MCF 10A (cell line): ENCODE measurements around the gene HAUS3. TPM values are rescaled to one million over a fixed set of nuclear protein-coding genes. Genes with fewer than 3 reads are reported as not detected.

Source experiments
- BruUV-seq: library from RNA; stranded (reverse); fragments of 400-500 nt; replicated peaks from 2 replicates; lab custom pipeline; 2021; lab: Mats Ljungman, UMichigan
- CTCF ChIA-PET: fragments of 300-600 bp; sonication (Branson Sonifier 250); formaldehyde crosslinking; extraction: SDS; loops from one replicate; lab custom pipeline; 2021; ENCODE audit warnings: antibody characterized with exemption, inconsistent platforms; lab: Yijun Ruan, JAX
- POLR2A ChIA-PET: fragments of 300-600, 350-650 bp; sonication (Branson Sonifier 250); formaldehyde crosslinking; extraction: SDS; loops from one replicate; lab custom pipeline; 2020; ENCODE audit warnings: antibody characterized with exemption, inconsistent platforms; lab: Yijun Ruan, JAX
- DNase-seq: peaks from one replicate; pipeline ENCODE4 v3.0.0-alpha.2; 2018; ENCODE audit not compliant: unreplicated experiment
- H3K27ac Mint-ChIP-seq: one replicate; pipeline ENCODE4 v1.8.0; 2022; ENCODE audit warnings: mild to moderate bottlenecking, low read depth, mixed read lengths; ENCODE audit not compliant: unreplicated experiment
- H3K27me3 Mint-ChIP-seq: one replicate; pipeline ENCODE4 v1.8.0; 2022; ENCODE audit warnings: mixed read lengths; ENCODE audit not compliant: insufficient read depth, unreplicated experiment
- H3K36me3 Mint-ChIP-seq: one replicate; pipeline ENCODE4 v1.8.0; 2022; ENCODE audit warnings: mild to moderate bottlenecking, moderate library complexity, mixed read lengths; ENCODE audit not compliant: insufficient read depth, unreplicated experiment
- H3K4me1 Mint-ChIP-seq: one replicate; pipeline ENCODE4 v1.8.0; 2022; ENCODE audit warnings: mixed read lengths; ENCODE audit not compliant: insufficient read depth, unreplicated experiment
- H3K4me3 Mint-ChIP-seq: one replicate; pipeline ENCODE4 v1.8.0; 2022; ENCODE audit warnings: mild to moderate bottlenecking, moderate library complexity, mixed read lengths; ENCODE audit not compliant: unreplicated experiment
- H3K9me3 Mint-ChIP-seq: one replicate; pipeline ENCODE4 v1.8.0; 2022; ENCODE audit warnings: mixed read lengths; ENCODE audit not compliant: unreplicated experiment
- CTCF ChIP-seq: fragments of 200-600 bp; IDR thresholded peaks from one replicate; pipeline ENCODE4 v1.8.0; 2022; ENCODE audit warnings: antibody characterized with exemption, mild to moderate bottlenecking; ENCODE audit not compliant: unreplicated experiment
- intact Hi-C: fragments of 100-400 bp; cut with micrococcal nuclease; formaldehyde crosslinking; loops from 2 replicates; pipeline ENCODE4 v1.14.1; 2022
- total RNA-seq: library from RNA; stranded (reverse); gene quantifications from 2 replicates; pipeline ENCODE4 v1.2.3, GENCODE V29; 2022

The HAUS3 gene
- total RNA-seq, 1 experiment from 2014 or later = 13.9 TPM

GRCh38 chr4:2269618-2270163 lies 27.8 kb upstream of the HAUS3 start:
- H3K4me1 Mint-ChIP-seq = peaks cover 8% of the 10 kb centered on the region
- TF ChIP-seq CTCF = no peak
- no peak for DNase-seq
- intact Hi-C loops = loop anchor here (10.0 kb wide), 1 partner anchor 65 kb away; no protein-coding TSS in a partner anchor
- ChIA-PET CTCF (interaction anchor here (0.6 kb wide), 1 partner anchor 117 kb away, joined by 3 read pairs; no protein-coding TSS in a partner anchor), POLR2A (no interaction called here)
- no peaks in the 10 kb centered on the region for H3K9me3 Mint-ChIP-seq
- BruUV-seq = no TSS peak
- no peak overlapping the region for H3K4me3 Mint-ChIP-seq
- no peaks in the 10 kb centered on the region for H3K36me3 Mint-ChIP-seq
- H3K27me3 Mint-ChIP-seq = no peaks in the 10 kb centered on the region
- no peak overlapping the region for H3K27ac Mint-ChIP-seq

- ChIA-PET CTCF (interaction anchor here (0.6 kb wide), 1 partner anchor 117 kb away, joined by 3 read pairs; no protein-coding TSS in a partner anchor), POLR2A (interaction anchor here (0.6 kb wide), 1 partner anchor 387 kb away, joined by 3 read pairs; no protein-coding TSS in a partner anchor)
- H3K4me1 Mint-ChIP-seq = peaks cover 8% of the 10 kb centered on the region
- H3K4me3 Mint-ChIP-seq = no peak overlapping the region
- H3K27me3 Mint-ChIP-seq = no peaks in the 10 kb centered on the region
- no peaks in the 10 kb centered on the region for H3K9me3 Mint-ChIP-seq
- no peak for TF ChIP-seq CTCF
- intact Hi-C loops = loop anchor here (10.0 kb wide), 1 partner anchor 66 kb away; no protein-coding TSS in a partner anchor
- no peaks in the 10 kb centered on the region for H3K36me3 Mint-ChIP-seq
- BruUV-seq = no TSS peak
- no peak overlapping the region for H3K27ac Mint-ChIP-seq
- DNase-seq = no peak
These were observed 27.2 kb upstream of the HAUS3 start for GRCh38 chr4:2269206-2269531.

GRCh38 chr4:2268357-2269205 lies 26.7 kb upstream of the HAUS3 start:
- intact Hi-C loops = loop anchor here (10.0 kb wide), 1 partner anchor 66 kb away; no protein-coding TSS in a partner anchor
- no peaks in the 10 kb centered on the region for H3K36me3 Mint-ChIP-seq
- ChIA-PET POLR2A (interaction anchor here (0.6 kb wide), 2 partner anchors 8 to 387 kb away, joined by 3 read pairs; no protein-coding TSS in a partner anchor), CTCF (no interaction called here)
- no peak overlapping the region for H3K27ac Mint-ChIP-seq
- peaks cover 8% of the 10 kb centered on the region for H3K4me1 Mint-ChIP-seq
- no peaks in the 10 kb centered on the region for H3K9me3 Mint-ChIP-seq
- no peak for DNase-seq
- TF ChIP-seq CTCF = no peak
- H3K27me3 Mint-ChIP-seq = no peaks in the 10 kb centered on the region
- no peak overlapping the region for H3K4me3 Mint-ChIP-seq
- BruUV-seq = no TSS peak

GRCh38 chr4:2267841-2268240 lies 25.9 kb upstream of the HAUS3 start:
- H3K36me3 Mint-ChIP-seq = no peaks in the 10 kb centered on the region
- no TSS peak for BruUV-seq
- H3K27me3 Mint-ChIP-seq = no peaks in the 10 kb centered on the region
- DNase-seq = no peak
- no peak overlapping the region for H3K4me3 Mint-ChIP-seq
- no peak for TF ChIP-seq CTCF
- peaks cover 8% of the 10 kb centered on the region for H3K4me1 Mint-ChIP-seq
- H3K9me3 Mint-ChIP-seq = no peaks in the 10 kb centered on the region
- intact Hi-C loops = loop anchor here (10.0 kb wide), 1 partner anchor 67 kb away; no protein-coding TSS in a partner anchor
- ChIA-PET CTCF (no interaction called here), POLR2A (no interaction called here)
- no peak overlapping the region for H3K27ac Mint-ChIP-seq
